Measurements from ENCODE around the gene HIPK3.

DNA sequence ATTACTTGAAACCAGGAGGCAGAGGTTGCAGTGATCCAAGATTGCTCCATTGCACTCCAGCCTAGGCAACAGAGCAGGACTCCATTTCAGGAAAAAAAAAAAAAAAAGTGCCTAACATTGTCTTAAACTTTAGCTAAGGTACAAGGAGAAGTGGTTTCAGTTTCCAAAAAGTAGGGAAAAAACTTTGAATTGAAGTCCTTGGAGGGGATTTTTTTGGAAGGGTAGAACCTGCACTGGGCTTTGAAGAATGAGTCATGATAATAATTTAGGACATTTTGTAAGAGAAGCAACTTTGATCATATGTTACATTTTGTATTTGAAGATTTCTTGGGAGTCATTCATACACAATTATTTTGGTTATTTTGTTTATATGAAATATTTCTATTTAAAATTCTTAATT, 31.8 kb upstream of the HIPK3 start:
- TF ChIP-seq CTCF (IDR thresholded peaks at IDR 0.05) (no peak), POLR2A (IDR thresholded peaks at IDR 0.05) (no peak)

All from sigmoid colon (tissue), 3 donors.